ENCODE results near the gene PZP.
"Not testable (repeated sequence)": the region's sequence is repeated elsewhere in the genome, so short reads cannot be mapped to it uniquely, and the experiment has no call there.

The PZP gene

DNA sequence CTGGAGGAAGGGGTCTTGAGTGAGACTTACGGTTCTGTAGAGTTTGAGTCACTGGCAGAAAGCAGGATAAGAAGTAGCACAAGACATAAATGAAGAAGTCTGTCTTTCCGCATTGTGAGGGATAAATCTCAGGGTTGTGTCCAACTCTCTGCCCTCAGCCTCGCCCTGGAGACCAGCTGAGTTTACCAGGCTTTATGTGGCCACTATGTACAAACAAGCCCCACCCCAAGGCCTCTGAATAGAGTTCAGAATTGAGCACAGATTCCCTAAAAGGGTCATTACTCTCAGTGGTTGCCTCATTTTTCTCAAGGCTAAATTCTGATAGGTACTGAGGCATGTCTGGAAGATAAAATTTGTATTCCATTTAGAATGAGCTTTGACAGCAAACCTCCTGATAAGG is at the start of gene PZP:
TSS of gene PZP (minus strand) at position 167 of the 400 bp plus-strand sequence. CDS start at position 113, 54 bp downstream.
- DNase-seq = no peak

DNA sequence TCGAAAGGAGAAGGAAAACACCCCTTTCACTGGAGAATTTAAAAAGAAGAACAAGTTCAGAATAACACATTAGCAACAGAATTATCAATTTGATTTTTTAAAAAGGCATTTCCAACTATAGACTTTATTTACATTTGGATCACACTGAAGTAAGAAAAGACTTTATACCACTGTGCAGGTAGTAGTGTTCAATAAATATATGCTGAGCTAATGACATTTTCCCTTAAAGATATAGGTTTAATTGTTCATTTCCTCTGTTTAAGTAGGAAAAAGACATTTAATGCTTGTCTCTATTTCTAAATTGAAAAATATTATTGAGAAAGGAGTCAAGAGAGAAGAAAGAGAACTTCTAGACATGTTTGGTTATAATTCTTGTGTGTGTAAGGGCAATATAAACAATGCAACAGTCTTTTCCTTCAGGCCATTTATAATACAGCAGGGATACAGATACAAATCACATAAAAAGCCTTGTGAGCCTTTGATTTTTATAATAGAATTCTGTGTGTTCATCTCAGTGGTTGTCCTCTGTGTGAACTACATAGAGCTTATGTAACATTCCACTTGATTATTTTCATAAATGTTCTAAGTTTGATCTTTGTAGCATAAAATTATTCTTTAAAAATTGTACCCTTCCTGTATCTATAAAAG is 48.7 kb upstream of the PZP start:
- DNase-seq = no peak

DNA sequence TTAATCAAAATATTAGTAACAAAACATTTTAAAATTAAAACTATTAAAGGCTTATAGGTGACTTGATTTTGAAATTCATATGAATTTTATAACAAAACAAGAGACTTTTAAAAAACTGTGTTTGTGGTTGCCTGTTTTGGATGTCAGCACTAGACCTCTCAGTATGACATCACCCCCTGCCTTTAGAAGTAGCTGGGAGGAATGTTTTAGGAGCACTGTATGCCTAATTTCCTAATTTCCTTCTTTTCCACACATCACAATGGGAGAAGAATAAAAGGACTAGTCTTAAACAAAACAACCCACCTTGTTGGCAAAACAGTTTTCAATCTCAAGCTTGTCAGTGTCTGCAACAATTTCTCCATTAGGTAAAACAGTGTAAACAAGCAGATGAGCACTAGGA is 48.1 kb upstream of the PZP start:
- no peak for DNase-seq

DNA sequence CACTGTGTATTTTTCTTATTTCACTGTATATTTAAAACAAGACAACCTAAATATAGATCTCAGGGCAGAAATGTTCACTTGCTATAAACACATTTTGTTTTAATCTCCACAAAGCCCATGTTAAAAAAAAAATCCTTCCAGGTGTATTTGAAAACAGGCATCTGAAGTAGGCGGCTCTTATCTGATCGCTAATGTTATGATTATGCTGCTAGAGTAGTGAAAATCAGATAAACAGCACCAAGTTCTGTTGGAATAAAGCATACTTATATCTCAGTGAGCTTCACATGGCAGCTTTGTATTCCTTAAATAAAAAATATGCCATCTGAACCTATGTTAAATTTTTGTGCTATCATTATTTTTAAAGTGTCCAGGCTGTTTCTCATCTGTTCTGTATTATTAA is 47.6 kb upstream of the PZP start:
- no peak for DNase-seq

DNA sequence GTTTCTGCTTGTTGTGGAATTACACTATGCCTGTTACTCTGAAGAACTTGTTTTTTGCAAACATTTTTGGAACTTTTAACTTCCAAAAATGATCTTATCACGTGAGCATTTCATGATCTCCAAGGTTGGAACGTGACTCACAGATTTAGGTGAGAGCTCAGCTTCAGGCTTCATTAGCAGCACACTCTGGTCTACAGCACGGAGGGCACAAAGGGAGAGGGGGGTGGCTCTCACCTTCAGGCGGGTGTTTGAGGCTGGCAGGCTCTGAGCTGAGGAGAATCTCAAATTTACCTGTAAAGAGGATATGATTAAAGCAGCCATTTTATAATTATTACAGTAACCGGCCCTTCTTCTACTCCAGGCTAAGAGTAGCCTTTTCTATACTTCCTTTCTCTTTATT is 45.3 kb upstream of the PZP start:
- DNase-seq = no peak

DNA sequence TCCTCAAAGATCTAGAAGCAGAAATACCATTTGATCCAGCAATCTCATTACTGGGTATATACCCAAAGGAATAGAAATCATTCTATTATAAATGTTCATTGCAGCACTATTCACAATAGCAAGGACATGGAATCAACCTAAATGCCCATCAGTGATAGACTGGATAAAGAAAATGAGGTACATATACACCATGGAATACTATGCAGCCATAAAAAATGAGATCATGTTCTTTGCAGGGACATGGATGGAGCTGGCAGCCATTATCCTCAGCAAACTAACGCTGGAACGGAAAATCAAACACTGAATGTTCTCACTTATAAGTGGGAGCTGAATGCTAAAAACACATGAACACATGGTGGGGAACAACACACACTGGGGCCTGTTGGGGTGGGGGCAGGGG is 44.6 kb upstream of the PZP start:
- not testable (repeated sequence) for DNase-seq

DNA sequence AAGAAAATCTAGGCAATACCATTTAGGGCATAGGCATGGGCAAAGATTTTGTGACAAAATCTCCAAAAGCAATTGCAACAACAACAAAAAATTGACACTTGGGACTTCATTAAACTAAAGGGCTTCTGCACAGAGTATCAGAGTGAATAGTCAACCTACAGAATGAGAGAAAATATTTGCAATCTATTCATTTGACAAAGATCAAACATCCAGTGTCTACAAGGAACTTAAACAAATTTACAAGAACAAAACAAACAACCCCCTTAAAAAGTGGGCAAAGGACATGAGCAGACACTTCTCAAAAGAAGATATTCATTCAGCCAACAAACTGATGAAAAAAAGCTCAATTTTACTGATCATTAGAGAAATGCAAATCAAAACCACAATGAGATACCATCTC is 44.1 kb upstream of the PZP start:
- DNase-seq = no peak

DNA sequence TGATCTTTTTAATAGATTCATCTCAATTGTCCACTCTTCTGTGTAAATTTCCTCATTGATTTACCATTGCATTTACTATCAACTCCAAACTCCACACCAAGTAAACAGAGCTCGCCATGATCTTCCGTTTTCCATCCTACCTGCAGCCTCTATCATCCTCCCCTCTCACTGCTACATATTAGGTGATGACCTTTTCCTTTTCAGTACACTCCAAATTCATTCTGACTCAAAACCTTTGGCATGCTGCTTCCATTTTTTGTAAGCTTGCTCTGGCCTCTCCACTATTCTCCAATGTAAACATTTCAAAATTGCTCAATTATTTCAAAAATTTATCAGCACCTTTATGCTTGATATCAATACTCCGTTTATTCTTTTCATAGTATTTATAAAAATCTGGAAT is 40.2 kb upstream of the PZP start:
- DNase-seq = no peak

DNA sequence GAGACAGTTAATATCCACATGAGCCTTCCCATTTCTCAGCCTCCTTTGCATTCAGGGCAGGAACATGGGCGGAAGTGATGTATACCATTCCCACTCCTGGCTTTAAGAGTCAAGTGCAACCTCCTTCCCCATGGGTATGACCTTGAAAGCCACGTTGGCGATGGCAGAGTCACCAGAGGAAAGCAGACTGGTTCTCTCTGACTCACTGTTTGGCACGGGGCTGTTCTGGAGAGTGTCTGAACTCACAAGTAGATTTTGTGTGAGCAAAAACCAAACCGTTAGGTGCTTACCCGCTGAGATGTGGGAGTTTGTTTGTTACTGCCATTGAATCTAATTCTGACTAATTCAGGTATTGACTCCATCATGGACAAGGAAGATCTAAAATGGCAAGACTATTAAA is 36.7 kb upstream of the PZP start:
- DNase-seq = no peak

DNA sequence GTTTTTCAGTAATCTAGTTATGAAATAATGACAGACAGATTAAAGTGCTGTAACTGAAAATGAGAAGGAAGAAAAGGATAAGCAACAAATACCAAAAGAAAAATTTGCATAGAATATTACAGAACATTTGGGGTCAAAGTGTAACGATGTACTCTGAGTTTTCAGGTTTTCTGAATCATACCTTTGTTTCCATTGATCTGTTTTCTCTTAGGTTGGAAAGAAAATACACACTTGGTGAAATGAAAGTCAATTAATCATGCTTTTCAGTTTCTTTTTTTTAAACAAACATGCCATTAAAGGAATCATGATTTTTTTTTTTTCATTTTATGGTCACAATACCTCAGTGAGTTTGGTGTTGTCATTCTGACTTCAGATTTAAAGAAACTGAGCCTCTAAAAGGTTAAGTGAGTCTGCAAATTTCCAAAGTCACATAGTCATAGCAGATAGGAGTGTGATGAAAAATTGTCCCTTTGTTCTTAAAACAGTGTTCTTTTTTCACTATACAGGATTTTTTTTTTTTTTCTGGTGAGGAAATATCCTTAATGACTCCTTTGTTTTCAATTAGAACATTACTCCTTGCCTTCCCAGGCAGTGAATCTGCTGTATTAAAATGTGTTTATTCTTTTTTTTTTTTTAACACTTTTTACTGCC is 35.9 kb upstream of the PZP start:
- DNase-seq = no peak

DNA sequence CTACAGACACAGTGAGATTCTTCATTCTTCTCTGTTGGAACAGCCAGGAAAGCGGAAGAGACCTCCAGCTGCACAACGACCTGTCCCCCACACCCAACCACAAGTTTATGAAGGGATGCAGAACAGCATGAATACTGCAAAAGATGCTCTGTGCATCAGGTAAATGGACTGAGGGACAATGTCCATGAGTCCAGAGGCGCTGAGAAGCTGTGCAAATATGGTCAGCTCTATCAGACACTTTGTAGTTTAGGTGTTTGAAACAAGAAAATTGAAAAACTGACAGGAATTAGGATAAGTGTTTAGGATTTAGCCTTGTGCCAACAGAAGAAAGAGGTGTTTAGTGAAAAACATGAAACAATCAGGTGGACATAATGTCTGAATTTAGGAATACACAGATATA is 33.1 kb upstream of the PZP start:
- no peak for DNase-seq

DNA sequence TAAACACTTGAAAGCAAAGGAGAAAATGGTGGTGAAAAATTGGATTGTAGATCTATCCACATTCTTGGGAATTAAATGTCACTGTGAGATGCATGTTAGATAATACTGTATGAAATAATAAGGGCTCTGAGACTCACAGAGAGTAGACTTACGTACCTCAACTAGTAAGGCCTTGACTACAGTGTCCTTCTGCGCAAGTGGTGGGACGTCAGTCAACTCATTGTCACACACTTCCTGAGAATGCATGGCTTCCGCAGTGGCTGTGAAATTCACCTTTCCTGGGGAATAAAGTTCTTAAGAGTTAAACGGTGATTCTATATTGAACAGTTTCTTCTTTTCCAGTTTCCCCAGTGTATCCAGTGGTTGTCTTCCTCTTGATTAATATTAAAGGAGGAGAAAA is 32.6 kb upstream of the PZP start:
- DNase-seq = no peak

DNA sequence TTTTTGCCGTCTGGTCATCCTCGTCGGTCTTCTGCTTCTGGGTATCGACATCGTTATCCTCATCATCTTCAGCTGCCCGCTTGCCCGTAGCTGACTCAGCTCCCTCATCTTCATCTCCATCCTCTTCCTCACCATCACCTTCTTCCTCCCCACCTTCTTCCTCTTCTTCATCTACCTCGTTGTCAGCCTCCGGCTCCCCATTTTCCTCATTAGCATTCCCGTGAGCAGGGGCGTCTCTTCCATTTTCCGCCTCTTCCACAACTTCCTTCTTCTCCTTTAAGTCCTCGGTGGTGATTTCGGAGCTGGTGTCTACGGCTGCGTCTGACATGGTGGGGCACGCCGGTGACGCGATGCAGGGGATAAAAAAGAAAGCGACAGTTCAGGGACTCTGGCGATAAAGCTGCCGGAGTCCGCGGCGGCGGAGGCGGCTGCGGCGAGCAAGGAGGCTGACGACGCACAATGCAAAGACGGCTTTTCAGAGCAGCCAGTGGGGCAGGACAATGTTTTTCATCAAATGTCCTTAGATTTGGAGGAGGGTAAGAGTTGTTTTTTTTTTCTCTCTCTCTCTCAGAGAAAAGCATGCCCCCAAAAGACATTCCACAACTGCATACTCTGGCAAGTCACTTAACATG is 31.9 kb upstream of the PZP start:
- DNase-seq = peak; percentile 50

DNA sequence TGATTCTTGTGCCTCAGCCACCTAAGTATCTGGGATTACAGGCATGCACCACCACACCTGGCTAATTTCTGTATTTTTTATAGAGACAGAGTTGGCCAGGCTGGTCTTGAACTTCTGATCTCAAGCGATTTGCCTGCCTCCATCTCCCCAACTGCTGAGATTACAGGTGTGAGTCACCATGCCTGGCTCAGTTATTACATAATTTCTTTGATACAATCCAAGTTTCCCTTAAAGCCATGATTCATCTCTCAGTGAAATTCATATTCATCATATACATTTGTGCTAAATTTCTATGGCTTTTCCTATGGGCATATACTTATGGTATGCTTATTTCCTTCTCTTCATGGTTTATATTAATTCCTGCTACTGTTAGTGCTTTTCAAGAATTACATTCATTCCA is 29.1 kb upstream of the PZP start:
- DNase-seq = no peak

DNA sequence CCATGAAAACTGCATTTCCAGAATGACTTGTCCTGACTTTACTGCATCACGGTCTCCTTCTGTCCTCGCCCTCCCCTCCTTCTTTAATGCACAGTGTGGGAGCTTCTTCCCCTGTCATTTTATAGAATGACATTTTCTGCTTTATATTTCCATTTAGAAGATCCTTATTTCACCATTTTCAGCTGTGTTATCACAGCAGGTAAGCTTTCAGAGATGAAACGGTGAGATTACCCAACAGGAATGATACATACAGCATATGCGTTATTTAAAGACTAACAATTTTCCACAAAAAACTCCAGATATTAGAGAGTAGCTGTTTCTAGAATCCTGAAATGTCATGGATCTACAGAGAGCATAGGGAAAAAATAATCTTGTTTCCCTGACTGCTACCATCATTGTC is 27.3 kb upstream of the PZP start:
- no peak for DNase-seq

DNA sequence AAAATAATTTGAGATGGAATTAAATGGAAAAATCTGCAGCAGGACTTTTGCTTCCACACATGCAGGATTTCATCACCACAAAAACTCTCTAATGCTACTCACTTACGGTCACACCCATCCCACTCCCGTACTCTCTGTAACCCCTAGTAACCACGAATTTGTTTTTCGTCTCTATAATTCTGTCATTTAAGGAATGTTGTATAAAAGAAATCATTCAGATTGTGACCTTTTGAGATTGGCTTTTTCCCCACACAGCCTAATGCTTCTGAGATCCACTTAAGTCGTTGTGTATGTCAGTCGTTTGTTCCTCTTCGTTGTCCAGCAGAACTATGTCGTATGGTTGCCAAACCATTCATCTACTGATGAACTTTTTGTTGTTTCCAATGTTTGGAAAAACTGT is 19.8 kb upstream of the PZP start:
- DNase-seq = no peak

DNA sequence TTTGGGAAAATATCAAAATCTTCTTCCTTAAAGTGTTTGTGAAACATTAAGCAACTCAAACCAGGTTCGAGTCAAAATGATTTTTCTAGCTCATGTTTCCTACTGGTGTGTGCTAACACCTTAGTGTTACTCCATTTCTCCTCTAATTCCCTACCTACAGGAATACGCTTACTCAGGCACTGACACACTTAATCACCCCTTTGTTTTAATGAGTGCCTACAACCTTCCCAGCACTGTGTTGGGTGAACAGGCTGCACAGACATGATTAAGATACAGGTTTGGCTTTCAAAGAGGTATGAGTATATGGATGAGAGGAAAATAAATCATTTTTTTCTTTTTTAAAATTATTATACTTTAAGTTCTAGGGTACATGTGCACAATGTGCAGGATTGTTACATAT is 15.6 kb upstream of the PZP start:
- no peak for DNase-seq

DNA sequence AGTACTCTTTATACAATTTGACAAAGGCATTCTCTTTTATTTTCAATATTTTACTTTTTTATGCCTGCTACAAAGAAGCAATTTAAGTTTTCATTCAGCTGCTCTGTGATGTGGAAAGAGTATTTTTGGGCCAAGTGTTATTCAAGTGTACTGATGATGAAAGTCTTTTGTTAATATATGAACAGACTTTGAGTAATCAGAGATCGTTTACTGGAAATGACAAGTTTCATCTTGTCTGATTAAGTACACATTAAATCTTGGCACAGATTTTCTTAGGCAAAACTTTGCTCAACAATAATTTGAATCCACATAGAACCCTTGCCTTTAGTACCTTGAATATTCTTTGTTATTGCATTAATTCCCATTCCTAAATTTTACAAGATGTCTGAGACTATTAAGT is 13.3 kb upstream of the PZP start:
- DNase-seq = no peak

DNA sequence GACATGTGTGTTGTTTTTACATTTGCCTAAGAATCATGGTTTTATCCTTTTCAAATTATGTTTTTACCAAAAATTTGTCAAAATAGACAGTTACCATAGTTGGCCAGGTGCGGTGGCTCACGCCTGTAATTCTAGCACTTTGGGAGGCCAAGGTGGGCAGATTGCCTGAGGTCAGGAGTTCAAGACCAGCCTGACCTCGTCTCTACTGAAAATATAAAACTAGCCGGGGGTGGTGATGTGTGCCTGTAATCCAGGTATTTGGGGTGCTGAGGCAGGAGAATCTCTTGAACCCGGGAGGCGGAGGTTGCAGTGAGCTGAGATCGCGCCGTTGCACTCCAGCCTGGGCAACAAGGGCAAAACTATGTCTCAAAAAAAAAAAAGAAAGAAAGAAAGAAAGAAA is 12.8 kb upstream of the PZP start:
- not testable (repeated sequence) for DNase-seq

DNA sequence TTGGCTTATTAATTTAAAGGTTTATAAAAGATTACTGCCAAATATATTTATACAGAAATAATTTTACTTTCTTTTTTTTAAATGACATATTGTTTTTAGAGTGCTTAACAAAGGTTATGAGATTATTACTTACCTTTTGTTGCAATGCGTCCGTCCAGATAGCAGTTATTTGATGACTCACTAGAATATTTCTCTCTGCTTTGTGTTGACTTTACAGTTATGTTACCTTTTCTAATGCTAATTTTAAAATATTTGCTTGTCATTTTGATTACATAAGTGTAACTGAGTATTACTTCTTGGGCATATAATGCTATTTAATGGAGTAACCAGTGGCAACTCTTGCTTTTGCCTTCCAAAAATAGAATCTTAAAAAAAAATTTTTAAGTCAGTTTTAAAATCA is 6.3 kb upstream of the PZP start:
- DNase-seq = no peak

DNA sequence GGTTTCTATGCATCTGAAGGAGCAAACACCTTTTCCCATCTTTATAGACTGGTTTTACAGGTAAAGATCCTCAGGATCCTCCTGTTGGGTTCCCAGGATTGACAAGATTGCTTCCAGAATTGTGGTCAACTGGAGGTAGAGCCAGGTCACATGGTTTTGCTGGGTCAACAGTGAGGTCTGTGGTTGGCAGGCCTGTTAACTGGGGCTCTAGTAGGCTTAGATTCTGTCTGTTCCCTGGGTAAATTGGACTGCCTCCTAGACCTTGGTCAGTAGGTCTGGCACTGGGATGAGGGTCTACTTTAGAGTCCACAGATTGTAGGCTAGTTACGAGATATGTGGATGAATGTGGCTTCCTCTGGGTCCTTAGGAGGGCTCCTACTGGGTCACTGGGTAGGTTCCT is 3.5 kb upstream of the PZP start:
- DNase-seq = no peak

DNA sequence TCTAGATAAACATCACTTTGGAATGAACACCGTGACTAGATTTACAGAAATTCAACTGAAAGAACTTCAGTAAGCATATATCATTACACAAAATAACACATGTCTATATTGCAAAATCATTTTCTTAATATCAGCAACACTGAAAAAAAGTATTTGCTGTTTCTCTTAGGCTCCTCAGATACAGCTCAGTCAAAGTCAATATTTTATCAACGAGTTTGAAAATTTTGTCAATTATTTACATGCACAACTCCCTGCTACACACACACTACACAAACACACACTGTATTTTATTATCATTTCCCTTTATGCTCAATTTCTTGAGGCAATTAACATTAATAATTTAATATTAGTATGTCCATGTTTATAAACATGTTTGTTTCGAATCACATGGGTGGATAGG is 3.8 kb downstream of the PZP start:
- DNase-seq = no peak

DNA sequence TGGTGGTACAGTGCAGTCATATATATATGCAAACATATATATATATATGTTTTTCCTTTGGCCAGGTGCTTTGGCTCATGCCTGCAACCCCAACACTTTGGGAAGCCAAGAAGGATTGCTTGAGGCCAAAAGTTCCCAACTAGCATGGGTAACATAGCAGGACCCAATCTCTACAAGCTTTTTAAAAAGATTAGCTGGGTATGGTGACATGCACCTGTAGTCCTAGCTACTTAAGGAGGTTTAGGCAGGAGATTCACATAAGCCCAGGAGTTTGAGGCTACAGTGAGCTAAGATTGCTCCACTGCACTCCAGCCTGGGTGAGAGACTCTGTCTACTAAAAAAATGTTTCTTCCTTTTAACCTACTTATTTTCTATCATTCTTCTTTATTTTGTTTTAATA is 10.2 kb downstream of the PZP start:
- no peak for DNase-seq

DNA sequence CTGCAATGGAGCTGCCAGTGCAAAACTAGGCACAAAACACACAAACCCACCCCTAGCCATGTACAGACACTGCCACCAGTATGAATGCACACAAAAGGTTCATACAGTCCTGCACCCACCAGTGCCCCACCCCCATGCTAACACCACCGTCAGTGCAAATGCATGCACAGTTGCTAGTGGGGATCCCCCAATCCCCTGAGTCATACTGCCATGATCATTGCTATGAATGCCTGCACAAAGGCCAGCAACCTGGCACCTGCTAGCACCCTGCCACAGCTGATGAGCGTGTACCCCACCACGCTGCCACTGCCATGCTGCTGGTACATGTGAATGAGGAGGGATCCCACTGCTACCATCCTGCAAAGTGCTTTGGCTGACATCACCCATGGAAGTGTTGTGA is 23.9 kb downstream of the PZP start:
- DNase-seq = no peak

DNA sequence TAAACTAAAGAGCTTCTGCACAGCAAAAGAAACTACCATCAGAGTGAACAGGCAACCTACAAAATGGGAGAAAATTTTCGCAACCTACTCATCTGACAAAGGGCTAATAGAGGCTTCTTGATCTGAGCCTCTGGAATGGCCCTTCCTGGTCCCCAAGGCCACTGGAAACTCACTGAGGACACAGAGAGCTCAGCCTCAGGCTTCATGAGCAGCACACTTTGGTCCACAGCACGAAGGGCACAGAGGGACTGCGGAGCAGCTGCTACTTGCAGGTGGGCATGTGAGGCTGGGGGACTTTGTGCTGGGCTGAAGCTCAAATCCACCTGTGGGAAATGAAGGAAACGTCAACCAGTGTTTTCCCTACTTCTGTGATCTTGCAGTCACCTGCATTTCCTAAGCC is 27.4 kb downstream of the PZP start:
- no peak for DNase-seq

Data from CD4-positive, alpha-beta T cell treated with Interleukin-10 for 1 hour (primary cell).